ENCODE data around the gene ZDHHC8.

- no peak for TF ChIP-seq CTCF (IDR thresholded peaks at IDR 0.05)
- no peak for TF ChIP-seq POLR2A (IDR thresholded peaks at IDR 0.05)
These were observed 24.1 kb upstream of the ZDHHC8 start for GRCh38 chr22:20107471-20107901.
